ENCODE results near the gene RABEP1. TPM values are rescaled to one million over a fixed set of nuclear protein-coding genes. Genes with fewer than 3 reads are reported as not detected.

The RABEP1 gene
- total RNA-seq, 1 experiment from 2014 or later, result 23.8 TPM

DNA sequence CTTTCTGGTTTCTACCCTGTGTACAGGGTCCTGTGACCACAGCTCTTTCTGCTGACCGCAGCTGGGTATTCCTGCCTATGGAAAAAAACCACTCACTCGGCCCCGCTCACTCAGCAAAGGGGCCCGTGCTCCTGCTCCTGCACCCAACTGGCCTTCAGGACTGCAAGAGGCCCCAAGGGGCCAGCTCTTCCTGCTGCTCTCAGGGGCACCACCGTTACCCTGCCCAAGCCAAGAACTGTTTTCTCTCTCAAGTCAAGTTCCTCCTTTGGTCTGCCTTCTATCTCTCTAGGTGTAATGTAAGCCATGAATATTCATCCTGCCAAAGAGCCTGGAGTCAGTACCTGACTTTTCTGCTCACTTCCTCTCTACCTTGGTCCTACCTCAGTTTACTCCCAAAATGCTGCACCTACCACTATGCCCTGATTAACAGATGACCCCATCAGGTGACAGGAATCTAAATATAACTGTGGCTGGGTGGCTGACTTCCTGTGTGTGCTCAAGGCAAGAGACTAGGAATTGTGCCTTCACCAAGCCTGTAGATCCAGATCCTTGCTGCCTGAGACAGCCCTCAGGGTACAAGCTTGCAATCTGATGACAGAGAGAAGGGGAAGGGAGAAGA, 27.1 kb upstream of the RABEP1 start:
- Histone ChIP-seq H3K36me3 (replicated peaks; ENCODE audit: control insufficient read depth, insufficient read depth, low read length) (no peaks in the 10 kb centered on the region), H3K27me3 (ENCODE audit: control insufficient read depth, insufficient read depth, low read length) (no peaks in the 10 kb centered on the region), H3K4me3 (ENCODE audit: insufficient read depth, low read depth, low read length) (no peak overlapping the region)
- peak; percentile 36 for DNase-seq

GRCh38 chr17:5257124-5257523, 25.0 kb upstream of the RABEP1 start:
- Histone ChIP-seq H3K27me3 (ENCODE audit: control insufficient read depth, insufficient read depth, low read length) (no peaks in the 10 kb centered on the region), H3K36me3 (replicated peaks; ENCODE audit: control insufficient read depth, insufficient read depth, low read length) (no peaks in the 10 kb centered on the region), H3K4me3 (ENCODE audit: insufficient read depth, low read depth, low read length) (no peak overlapping the region)
- no peak for DNase-seq

DNA sequence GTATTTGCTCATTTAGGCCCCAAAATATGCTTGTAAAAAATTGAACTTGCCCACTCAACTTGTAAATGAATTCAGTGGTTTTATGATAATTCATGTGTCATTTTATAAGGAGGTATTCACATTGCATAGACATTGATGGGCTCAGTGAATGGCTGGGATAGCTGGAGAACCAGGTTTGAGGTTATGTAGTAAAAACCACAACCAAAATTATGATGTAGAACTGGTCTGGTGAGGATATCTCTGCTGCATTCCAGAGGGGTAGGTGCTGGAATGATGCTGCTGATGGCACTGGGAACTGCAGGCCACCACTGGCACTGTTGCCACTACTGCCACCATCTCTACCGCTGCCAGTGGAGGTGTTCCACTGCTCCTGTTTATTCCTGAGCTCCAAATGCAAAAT, 21.5 kb upstream of the RABEP1 start:
- no peak overlapping the region for H3K4me3 ChIP-seq (ENCODE audit: insufficient read depth, low read depth, low read length)

DNA sequence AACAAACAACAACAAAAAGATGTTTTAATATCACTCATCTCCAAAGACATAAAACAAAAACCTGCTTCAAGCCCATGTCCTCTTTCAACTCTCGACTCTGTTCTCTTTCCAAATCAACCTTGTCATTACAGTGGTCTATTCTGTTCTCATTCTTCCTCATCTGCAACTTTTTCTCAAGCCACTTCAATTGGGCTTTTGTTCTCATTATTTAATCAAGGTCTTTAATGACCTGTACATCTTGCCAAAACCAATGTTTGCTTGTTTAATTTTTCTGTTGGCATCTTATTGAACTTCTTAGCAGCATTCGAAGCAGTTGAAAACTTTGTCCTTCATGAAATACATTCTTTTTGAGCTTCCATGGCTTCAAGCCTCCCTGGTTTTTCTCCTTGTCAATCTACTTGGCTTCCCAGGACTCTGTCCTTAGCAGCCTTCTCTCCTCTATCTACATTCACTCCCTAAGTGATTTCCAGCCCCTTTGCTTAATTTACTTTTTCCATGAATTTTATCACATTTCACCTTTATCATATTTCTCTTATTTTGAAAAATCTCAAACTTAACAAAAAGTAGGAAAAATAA, 19.6 kb upstream of the RABEP1 start:
- DNase-seq, result no peak
- Histone ChIP-seq H3K36me3 (replicated peaks; ENCODE audit: control insufficient read depth, insufficient read depth, low read length) (no peaks in the 10 kb centered on the region), H3K4me3 (ENCODE audit: insufficient read depth, low read depth, low read length) (no peak overlapping the region), H3K27me3 (ENCODE audit: control insufficient read depth, insufficient read depth, low read length) (no peaks in the 10 kb centered on the region)

More for the DNA sequence above, 21.5 kb upstream of the RABEP1 start:
- H3K27me3 ChIP-seq (ENCODE audit: control insufficient read depth, insufficient read depth, low read length), result no peaks in the 10 kb centered on the region
- no peak for DNase-seq
- no peaks in the 10 kb centered on the region for H3K36me3 ChIP-seq (replicated peaks; ENCODE audit: control insufficient read depth, insufficient read depth, low read length)

- no peak for DNase-seq
- Histone ChIP-seq H3K27me3 (ENCODE audit: control insufficient read depth, insufficient read depth, low read length) (no peaks in the 10 kb centered on the region), H3K36me3 (replicated peaks; ENCODE audit: control insufficient read depth, insufficient read depth, low read length) (no peaks in the 10 kb centered on the region), H3K4me3 (ENCODE audit: insufficient read depth, low read depth, low read length) (no peak overlapping the region)
These were observed 18.6 kb upstream of the RABEP1 start for GRCh38 chr17:5263441-5263840.

DNA sequence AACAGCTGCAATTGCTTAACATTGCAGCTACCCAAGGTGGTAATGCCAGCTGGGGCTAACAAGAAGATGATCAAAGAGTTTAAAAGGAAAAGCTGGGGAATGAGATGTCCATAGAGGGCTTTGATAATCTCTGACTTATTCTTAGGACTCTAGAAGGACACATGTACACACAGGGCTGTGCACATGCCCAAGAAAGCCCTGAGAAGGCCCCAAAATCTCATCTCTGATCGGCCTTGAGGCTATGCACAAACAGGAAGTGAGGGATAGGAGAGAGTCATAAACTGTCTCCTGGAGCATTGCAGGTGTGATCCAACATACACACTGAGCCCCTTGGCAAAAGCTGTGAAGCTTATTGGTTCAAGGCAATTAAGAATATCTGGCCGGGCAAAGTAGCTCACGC, 17.2 kb upstream of the RABEP1 start:
- no peak for DNase-seq
- H3K4me3 ChIP-seq (ENCODE audit: insufficient read depth, low read depth, low read length), result no peak overlapping the region
- H3K27me3 ChIP-seq (ENCODE audit: control insufficient read depth, insufficient read depth, low read length), result no peaks in the 10 kb centered on the region
- H3K36me3 ChIP-seq (replicated peaks; ENCODE audit: control insufficient read depth, insufficient read depth, low read length), result no peaks in the 10 kb centered on the region

- DNase-seq, result no peak
- Histone ChIP-seq H3K36me3 (replicated peaks; ENCODE audit: control insufficient read depth, insufficient read depth, low read length) (no peaks in the 10 kb centered on the region), H3K4me3 (ENCODE audit: insufficient read depth, low read depth, low read length) (no peak overlapping the region), H3K27me3 (ENCODE audit: control insufficient read depth, insufficient read depth, low read length) (no peaks in the 10 kb centered on the region)
These were observed 12.7 kb upstream of the RABEP1 start for GRCh38 chr17:5269241-5269960.

DNA sequence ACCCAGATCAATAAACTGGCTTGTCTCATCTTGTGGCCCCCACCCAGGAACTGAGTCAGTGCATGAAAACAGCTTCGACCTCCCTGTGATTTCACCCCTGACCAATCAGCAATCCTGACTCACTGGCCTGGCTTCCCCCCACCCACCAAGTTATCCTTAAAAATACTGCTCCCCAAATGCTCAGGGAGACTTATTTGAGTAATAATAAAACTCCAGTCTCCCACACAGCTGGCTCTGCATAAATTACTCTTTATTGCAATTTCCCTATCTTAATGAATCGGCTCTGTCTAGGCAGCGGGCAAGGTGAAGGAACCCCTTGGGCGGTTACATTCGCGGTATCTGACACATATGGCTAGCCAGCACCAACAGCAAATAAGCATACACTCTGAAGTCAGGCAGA, 9.8 kb upstream of the RABEP1 start:
- Histone ChIP-seq H3K36me3 (replicated peaks; ENCODE audit: control insufficient read depth, insufficient read depth, low read length) (no peaks in the 10 kb centered on the region), H3K4me3 (ENCODE audit: insufficient read depth, low read depth, low read length) (no peak overlapping the region), H3K27me3 (ENCODE audit: control insufficient read depth, insufficient read depth, low read length) (no peaks in the 10 kb centered on the region)
- DNase-seq, result no peak

DNA sequence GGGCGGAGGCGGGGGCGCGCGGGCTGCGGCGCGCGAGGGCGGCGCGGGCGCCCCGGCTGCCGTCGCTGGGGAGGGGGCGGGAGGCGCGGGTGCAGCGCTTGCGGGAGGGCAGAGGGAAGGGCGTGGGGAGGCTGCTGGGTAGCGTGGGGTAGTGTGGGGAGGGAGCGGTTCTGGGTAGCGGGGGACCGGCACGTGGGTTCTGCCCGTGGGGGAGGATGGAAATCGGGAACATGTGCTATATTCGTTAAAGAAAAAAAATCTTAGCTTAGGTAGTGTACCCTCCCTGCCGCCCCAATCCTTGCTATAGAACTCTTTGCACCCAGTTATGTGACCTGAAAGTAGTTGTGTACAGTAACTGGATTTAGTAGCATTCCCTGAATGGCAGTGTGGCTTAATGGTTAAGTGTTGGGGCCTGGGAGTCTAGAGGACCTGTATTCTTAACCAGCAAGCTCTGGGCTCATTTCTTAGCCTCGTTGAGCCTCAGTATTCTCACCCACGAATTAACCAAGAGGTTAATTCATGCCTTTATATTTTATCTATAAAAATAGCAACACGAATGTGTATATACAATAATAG, 646 bp downstream of the RABEP1 start:
- DNase-seq, result no peak
- Histone ChIP-seq H3K27me3 (ENCODE audit: control insufficient read depth, insufficient read depth, low read length) (no peaks in the 10 kb centered on the region), H3K36me3 (replicated peaks; ENCODE audit: control insufficient read depth, insufficient read depth, low read length) (no peaks in the 10 kb centered on the region), H3K4me3 (ENCODE audit: insufficient read depth, low read depth, low read length) (peak overlapping the region; percentile 74)

GRCh38 chr17:5283571-5284315, 1.7 kb downstream of the RABEP1 start:
- Histone ChIP-seq H3K36me3 (replicated peaks; ENCODE audit: control insufficient read depth, insufficient read depth, low read length) (no peaks in the 10 kb centered on the region), H3K4me3 (ENCODE audit: insufficient read depth, low read depth, low read length) (no peak overlapping the region), H3K27me3 (ENCODE audit: control insufficient read depth, insufficient read depth, low read length) (no peaks in the 10 kb centered on the region)
- no peak for DNase-seq

- Histone ChIP-seq H3K36me3 (replicated peaks; ENCODE audit: control insufficient read depth, insufficient read depth, low read length) (no peaks in the 10 kb centered on the region), H3K4me3 (ENCODE audit: insufficient read depth, low read depth, low read length) (no peak overlapping the region), H3K27me3 (ENCODE audit: control insufficient read depth, insufficient read depth, low read length) (no peaks in the 10 kb centered on the region)
- DNase-seq, result no peak
These were observed 2.6 kb downstream of the RABEP1 start for GRCh38 chr17:5284681-5285080.

DNA sequence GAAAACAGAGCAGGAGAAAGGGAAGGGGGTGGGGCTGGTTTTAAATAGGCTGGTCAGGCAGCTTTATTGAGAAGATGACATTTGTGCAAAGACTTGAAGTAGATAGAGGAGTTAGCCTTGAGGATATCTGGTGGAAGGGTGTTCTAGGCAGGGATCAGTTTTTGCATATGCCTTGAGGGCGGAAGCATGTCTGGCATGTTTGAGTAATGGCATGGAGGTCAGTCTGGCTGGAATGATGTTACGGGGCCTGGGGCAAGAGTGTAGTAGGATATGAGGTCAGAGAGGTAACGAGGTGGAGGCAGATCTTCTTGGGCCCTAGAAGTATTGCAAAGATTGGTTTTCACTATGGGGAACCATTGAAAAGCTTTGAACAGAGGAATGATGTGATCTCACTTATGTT, 4.8 kb downstream of the RABEP1 start:
- H3K36me3 ChIP-seq (replicated peaks; ENCODE audit: control insufficient read depth, insufficient read depth, low read length), result no peaks in the 10 kb centered on the region
- no peak for DNase-seq
- no peak overlapping the region for H3K4me3 ChIP-seq (ENCODE audit: insufficient read depth, low read depth, low read length)
- H3K27me3 ChIP-seq (ENCODE audit: control insufficient read depth, insufficient read depth, low read length), result no peaks in the 10 kb centered on the region

GRCh38 chr17:5291683-5292350, 9.7 kb downstream of the RABEP1 start:
- H3K4me3 ChIP-seq (ENCODE audit: insufficient read depth, low read depth, low read length), result no peak overlapping the region
- H3K27me3 ChIP-seq (ENCODE audit: control insufficient read depth, insufficient read depth, low read length), result no peaks in the 10 kb centered on the region
- no peaks in the 10 kb centered on the region for H3K36me3 ChIP-seq (replicated peaks; ENCODE audit: control insufficient read depth, insufficient read depth, low read length)
- no peak for DNase-seq

DNA sequence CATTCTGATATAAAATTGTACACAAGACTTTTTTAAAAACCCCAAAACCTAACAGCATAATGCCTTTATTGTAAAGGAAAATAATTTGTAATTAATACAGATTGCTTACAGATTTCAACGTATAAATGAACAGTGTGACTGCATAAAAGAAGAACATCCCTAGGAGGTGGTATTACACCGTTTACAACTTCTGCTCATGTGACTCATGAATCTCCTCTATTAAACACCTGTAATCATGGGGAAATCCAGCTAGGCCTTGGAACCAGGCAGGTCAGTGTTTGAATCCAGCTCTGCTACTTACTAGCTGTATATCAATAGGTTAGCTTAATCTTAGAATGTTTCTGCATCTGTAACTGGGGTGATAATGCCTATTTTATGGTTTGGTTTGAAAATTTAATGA, 15.2 kb downstream of the RABEP1 start:
- H3K27me3 ChIP-seq (ENCODE audit: control insufficient read depth, insufficient read depth, low read length), result no peaks in the 10 kb centered on the region
- no peaks in the 10 kb centered on the region for H3K36me3 ChIP-seq (replicated peaks; ENCODE audit: control insufficient read depth, insufficient read depth, low read length)
- no peak for DNase-seq
- H3K4me3 ChIP-seq (ENCODE audit: insufficient read depth, low read depth, low read length), result no peak overlapping the region

Data from H7 (cell line).